ENCODE data around the gene SCLY. TPM values are rescaled to one million over a fixed set of nuclear protein-coding genes. Genes with fewer than 3 reads are reported as not detected.

The SCLY gene
- total RNA-seq, 1 experiment from 2014 or later, result 28.7 TPM

DNA sequence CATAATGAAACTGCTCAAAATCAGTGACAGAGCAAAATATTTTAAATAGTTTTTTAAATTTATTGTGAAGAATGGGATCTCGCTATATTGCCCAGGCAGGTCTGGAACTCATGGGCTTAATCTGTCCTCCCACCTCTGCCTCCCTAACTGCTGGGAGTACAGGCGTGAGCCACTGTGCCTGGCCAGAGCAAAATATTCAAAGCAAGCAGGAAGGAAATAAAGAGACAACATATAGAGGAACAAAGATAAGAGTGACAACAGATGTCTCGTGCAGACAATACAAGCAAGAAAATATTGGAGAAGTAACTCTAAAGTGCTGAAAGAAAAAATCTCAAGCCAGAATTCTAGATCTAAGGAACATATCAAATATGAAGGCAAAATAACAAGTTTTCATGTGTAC, 5.0 kb upstream of the SCLY start:
- DNase-seq (ENCODE audit: low read depth, low spot score), result no peak
- H3K9me2 ChIP-seq (ENCODE audit: insufficient read depth), result no peaks in the 10 kb centered on the region
- no peak for ATAC-seq
- H3K27ac ChIP-seq (ENCODE audit: low read depth, low read length), result no peak overlapping the region
- H3K79me2 ChIP-seq (ENCODE audit: insufficient read depth, low read length), result no peaks in the 10 kb centered on the region
- RAD21 ChIA-PET (ENCODE audit: low non-redundant PET in 1 of 2, low total read pairs in 2 of 2, uncharacterized antibody in 2 of 2, unreplicated experiment in 2 of 2), result no interaction called here
- H3K4me3 ChIP-seq (replicated peaks in 1 of 2; ENCODE audit: low read depth in 1 of 2, low read length in 2 of 2), result no peak overlapping the region
- CTCF ChIA-PET, result no interaction called here
- no peaks in the 10 kb centered on the region for H3K9me3 ChIP-seq (ENCODE audit: control insufficient read depth in 1 of 2, insufficient read depth in 1 of 2, low read depth in 1 of 2, low read length in 2 of 2)
- no peak overlapping the region for H2AFZ ChIP-seq (ENCODE audit: low read depth, low read length, poor library complexity, severe bottlenecking)
- POLR2A ChIA-PET, result no interaction called here
- BruUV-seq (replicated peaks), result no TSS peak
- no peaks in the 10 kb centered on the region for H3K27me3 ChIP-seq (ENCODE audit: insufficient read depth, low read length)
- peaks cover 6 to 10% of the 10 kb centered on the region in 2 experiments; a peak in 2 of 4 replicates for H3K4me1 ChIP-seq (ENCODE audit: control insufficient read depth in 1 of 2, insufficient read depth in 2 of 2, low read length in 2 of 2)
- TF ChIP-seq, protein P1, sequence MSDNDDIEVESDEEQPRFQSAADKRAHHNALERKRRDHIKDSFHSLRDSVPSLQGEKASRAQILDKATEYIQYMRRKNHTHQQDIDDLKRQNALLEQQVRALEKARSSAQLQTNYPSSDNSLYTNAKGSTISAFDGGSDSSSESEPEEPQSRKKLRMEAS (IDR thresholded peaks at IDR 0.05), result no peak
- no peak for TF ChIP-seq EZH2phosphoT487 (IDR thresholded peaks at IDR 0.05; ENCODE audit: borderline replicate concordance)
- no peak for TF ChIP-seq POLR2AphosphoS5 (IDR thresholded peaks at IDR 0.05; ENCODE audit: low read depth, low read length)
- TF ChIP-seq SIN3A (IDR thresholded peaks at IDR 0.05; ENCODE audit: low read depth), result no peak
- TF ChIP-seq, protein P2, sequence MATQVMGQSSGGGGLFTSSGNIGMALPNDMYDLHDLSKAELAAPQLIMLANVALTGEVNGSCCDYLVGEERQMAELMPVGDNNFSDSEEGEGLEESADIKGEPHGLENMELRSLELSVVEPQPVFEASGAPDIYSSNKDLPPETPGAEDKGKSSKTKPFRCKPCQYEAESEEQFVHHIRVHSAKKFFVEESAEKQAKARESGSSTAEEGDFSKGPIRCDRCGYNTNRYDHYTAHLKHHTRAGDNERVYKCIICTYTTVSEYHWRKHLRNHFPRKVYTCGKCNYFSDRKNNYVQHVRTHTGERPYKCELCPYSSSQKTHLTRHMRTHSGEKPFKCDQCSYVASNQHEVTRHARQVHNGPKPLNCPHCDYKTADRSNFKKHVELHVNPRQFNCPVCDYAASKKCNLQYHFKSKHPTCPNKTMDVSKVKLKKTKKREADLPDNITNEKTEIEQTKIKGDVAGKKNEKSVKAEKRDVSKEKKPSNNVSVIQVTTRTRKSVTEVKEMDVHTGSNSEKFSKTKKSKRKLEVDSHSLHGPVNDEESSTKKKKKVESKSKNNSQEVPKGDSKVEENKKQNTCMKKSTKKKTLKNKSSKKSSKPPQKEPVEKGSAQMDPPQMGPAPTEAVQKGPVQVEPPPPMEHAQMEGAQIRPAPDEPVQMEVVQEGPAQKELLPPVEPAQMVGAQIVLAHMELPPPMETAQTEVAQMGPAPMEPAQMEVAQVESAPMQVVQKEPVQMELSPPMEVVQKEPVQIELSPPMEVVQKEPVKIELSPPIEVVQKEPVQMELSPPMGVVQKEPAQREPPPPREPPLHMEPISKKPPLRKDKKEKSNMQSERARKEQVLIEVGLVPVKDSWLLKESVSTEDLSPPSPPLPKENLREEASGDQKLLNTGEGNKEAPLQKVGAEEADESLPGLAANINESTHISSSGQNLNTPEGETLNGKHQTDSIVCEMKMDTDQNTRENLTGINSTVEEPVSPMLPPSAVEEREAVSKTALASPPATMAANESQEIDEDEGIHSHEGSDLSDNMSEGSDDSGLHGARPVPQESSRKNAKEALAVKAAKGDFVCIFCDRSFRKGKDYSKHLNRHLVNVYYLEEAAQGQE (IDR thresholded peaks at IDR 0.05; ENCODE audit: low read depth), result no peak
- TF ChIP-seq SRF (IDR thresholded peaks at IDR 0.05; ENCODE audit: low read depth), result no peak
- TF ChIP-seq JUND (IDR thresholded peaks at IDR 0.05), result no peak
- TF ChIP-seq, protein P3, sequence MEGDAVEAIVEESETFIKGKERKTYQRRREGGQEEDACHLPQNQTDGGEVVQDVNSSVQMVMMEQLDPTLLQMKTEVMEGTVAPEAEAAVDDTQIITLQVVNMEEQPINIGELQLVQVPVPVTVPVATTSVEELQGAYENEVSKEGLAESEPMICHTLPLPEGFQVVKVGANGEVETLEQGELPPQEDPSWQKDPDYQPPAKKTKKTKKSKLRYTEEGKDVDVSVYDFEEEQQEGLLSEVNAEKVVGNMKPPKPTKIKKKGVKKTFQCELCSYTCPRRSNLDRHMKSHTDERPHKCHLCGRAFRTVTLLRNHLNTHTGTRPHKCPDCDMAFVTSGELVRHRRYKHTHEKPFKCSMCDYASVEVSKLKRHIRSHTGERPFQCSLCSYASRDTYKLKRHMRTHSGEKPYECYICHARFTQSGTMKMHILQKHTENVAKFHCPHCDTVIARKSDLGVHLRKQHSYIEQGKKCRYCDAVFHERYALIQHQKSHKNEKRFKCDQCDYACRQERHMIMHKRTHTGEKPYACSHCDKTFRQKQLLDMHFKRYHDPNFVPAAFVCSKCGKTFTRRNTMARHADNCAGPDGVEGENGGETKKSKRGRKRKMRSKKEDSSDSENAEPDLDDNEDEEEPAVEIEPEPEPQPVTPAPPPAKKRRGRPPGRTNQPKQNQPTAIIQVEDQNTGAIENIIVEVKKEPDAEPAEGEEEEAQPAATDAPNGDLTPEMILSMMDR (IDR thresholded peaks at IDR 0.05 in 2 of 3, conservative IDR thresholded peaks at IDR 0.05 in 1 of 3; ENCODE audit: borderline replicate concordance in 1 of 3, insufficient read depth in 1 of 3, low read depth in 2 of 3, low read length in 2 of 3), result no peak
- TF ChIP-seq RAD21 (IDR thresholded peaks at IDR 0.05; ENCODE audit: low read depth), result no peak
- no peak for TF ChIP-seq SP1 (IDR thresholded peaks at IDR 0.05; ENCODE audit: low read depth)
- TF ChIP-seq, protein P4, sequence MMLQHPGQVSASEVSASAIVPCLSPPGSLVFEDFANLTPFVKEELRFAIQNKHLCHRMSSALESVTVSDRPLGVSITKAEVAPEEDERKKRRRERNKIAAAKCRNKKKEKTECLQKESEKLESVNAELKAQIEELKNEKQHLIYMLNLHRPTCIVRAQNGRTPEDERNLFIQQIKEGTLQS (IDR thresholded peaks at IDR 0.05), result no peak
- no peak for TF ChIP-seq TCF7L2 (IDR thresholded peaks at IDR 0.05; ENCODE audit: borderline replicate concordance, extremely low read depth, insufficient read depth, insufficient read length)
- no peak for TF ChIP-seq CEBPB (IDR thresholded peaks at IDR 0.05; ENCODE audit: low read depth)
- TF ChIP-seq CBX3 (IDR thresholded peaks at IDR 0.05; ENCODE audit: low read depth), result no peak
- no peak for TF ChIP-seq YY1 (IDR thresholded peaks at IDR 0.05; ENCODE audit: extremely low read depth, insufficient replicate concordance, low read depth, low read length)
- no peak overlapping the region for H3K9ac ChIP-seq (ENCODE audit: low read length)
- intact Hi-C loops (cut with micrococcal nuclease), result no loop called here
- H3K36me3 ChIP-seq (ENCODE audit: control insufficient read depth in 1 of 2, insufficient read depth in 2 of 2, low read length in 2 of 2), result no peaks in the 10 kb centered on the region; a peak in 1 of 4 replicates
- no peaks in the 10 kb centered on the region for H4K20me1 ChIP-seq (ENCODE audit: insufficient read depth)
- no peak overlapping the region for H3K4me2 ChIP-seq (ENCODE audit: low read length)
